GM18907 (cell line): ENCODE data around the gene HIVEP1.

Experiments used
- ATAC-seq: cut with Tn5 transposase; IDR thresholded peaks from one replicate; pipeline ENCODE4 v1.9.1; 2021; ENCODE audit warnings: mild to moderate bottlenecking, moderate library complexity; ENCODE audit not compliant: unreplicated experiment

Gene HIVEP1

DNA sequence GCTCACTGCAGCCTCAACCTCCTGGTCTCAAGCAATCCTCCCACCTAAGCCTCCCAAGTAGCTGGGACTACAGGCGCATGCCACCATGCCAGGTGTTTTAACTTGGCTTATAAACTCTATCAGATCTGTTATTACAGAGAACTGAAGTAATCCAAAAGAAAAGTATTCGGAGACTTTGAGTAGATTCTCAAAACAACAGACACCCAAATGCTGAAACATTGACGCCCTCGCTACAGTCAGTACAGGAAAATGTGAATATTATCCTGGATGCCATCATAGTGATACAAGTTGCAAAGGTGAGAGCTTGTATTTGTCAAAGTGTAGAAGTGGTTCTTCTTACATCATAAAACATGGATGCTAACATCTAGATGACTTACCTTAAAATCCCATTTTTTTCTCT, 169.4 kb downstream of the HIVEP1 start:
- no peak for ATAC-seq

DNA sequence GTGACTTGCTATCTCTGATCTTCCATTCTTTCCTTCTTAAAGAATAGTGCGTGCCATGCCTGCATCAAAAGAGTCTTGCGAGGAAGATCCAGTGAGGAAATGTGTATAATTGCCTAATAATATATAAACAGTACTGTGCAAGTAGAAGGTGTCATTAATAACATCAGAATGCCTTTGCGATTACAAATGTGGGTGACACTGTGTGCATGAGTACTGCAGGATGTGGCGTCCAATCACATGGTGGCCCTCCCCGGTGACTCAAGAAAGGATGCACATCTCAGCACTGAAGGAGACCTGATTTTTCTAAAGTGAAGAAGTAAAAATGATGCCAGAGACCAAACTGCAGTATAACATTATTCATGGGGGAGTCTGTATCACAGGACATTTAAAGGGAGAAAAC, 170.6 kb downstream of the HIVEP1 start:
- ATAC-seq, result no peak

- no peak for ATAC-seq
Measured at GRCh38 chr6:12185081-12185673, 173.1 kb downstream of the HIVEP1 start.

GRCh38 chr6:12186528-12186927, 174.4 kb downstream of the HIVEP1 start:
- no peak for ATAC-seq

DNA sequence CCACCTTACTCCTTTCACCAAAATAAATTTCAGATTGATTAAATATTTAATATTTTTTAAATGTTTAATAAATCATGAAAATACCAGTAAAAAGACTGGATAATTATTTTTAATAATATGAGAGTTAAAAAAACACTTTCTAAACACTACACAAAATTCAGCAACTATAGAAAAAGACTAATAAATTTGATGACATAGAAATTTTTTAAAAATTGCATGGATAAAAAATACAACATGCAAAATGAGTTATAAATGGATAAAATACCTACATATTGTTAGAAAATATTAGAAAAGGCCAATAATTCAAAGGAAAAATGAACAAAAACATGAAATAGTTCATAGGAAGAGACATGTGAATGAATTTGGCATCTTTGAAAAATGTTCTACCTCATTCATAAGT, 177.0 kb downstream of the HIVEP1 start:
- ATAC-seq, result no peak

DNA sequence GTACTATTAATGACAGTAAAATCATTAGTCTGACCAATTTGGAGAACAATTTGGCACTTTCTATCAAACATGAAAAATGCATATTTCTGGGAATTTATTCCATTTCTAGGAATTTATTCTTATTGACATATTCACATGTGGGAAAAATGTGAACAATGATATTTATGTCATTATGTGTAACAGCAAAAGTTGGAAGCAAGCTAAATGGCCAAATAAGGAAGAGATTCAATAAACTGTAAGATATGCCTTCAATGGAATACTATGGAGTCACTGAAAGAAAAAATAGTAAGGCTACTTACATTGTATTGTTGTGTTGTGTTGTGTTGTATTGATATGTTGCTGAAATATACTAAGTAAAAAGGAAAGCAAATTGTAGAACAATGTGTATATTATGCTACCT, 177.5 kb downstream of the HIVEP1 start:
- ATAC-seq, result no peak

DNA sequence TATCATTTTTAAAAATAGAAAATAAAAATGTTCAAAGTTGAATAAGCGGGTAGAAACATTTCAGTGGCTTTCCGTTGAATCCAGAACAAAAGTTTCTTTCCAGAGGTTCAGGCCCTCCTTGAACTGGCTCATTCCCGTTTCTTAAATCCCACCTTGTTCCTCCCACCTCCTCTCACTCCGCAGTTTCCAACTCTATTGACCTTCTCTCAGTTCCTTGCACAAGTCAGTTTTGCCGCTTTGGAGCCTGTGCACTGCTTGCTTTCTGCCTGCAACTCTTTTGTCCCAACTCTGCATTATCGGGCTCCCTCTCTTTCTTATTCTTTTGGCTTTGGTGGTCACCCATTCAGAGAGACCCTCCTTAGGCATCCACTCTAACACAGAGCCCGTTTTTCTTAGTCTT, 178.1 kb downstream of the HIVEP1 start:
- ATAC-seq, result no peak

DNA sequence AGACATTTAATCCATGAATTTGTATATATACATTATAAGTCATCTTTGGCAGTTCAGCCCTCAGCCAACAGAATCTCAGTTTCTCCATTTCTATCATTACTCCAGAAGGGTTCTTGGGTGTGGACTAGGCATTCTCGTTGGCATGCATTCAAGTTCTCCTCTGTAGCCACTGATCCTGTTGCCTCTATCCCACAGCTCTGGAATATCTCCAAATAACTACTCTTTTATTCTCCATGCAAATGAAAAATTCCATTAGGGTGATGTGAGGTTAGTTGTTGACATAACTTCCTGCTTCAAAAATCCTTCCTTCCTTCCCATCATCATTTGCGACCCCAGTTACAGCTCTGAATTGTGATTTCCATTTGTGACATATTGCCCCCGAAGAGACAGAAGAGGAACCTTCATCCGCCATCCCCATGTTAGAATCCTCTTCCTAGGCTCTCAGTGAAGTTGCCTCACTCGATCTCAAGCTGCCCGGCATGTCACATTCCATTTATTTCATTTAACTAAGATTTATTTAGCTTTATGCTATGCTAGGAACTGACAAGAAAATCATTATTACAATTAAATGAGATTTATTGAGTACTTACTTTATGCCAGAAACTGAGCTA, 184.3 kb downstream of the HIVEP1 start:
- ATAC-seq, result no peak

GRCh38 chr6:12198851-12199250, 186.7 kb downstream of the HIVEP1 start:
- ATAC-seq, result no peak

DNA sequence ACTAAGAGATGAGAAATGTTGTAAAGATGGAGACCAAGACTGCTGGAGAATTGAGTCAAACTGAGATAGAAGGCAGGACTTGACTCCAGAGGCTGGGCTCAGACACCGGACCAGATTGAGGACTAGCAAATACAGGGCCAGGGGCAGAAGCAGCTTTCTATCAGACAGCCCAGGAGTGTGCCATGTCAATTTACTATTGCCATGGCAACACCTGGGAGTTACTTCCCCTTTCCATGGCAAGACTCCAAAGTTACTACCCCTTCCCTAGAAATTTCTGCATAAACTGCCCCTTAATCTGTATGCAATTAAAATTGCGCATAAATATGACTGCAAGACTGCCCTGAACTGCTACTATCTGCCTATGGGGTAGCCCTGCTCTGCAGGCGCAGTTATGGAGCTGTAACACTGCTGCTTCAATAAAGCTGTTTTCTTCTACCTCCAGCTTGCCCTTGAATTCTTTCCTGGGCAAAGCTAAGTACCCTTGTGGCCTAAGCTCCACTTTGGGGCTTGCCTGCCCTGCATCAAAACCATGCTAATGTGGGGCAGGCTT, 188.0 kb downstream of the HIVEP1 start:
- ATAC-seq, result no peak

DNA sequence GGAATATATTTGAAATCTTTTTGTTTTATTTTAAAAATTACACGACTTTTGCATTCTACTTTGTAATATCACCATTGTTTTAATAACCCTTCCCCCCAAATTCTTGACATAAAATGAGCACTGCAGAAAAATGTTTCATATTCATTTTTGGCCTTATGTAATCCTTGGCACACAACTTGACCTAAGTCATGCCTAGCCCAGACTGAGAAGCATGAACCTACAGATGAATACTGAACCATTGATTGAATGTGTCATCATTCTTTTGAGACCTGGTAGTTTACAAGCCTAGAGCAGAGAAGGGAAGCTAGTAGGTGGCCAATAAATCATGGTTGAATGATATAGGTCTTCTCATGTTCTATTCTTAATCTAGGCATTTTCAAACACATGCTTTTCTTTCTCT, 188.6 kb downstream of the HIVEP1 start:
- ATAC-seq, result no peak

DNA sequence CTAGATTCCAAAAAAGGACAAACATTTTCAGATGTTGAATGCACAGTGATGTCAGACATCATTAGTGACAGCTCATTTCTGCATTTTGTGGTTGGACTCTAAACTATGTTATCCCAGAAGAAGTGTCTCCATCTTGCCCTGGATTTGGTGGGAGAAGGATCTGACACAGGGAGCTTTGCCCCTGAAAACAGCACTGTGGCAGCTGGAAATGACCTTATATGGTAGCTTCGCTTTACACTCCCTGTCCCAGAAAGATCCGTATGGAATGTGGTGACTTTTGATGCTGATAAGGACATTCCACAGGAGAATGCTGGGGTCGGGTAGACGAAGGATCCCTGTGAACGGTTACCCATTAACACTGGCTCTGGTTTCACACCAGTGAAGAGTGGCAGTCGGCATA, 190.9 kb downstream of the HIVEP1 start:
- ATAC-seq, result no peak

DNA sequence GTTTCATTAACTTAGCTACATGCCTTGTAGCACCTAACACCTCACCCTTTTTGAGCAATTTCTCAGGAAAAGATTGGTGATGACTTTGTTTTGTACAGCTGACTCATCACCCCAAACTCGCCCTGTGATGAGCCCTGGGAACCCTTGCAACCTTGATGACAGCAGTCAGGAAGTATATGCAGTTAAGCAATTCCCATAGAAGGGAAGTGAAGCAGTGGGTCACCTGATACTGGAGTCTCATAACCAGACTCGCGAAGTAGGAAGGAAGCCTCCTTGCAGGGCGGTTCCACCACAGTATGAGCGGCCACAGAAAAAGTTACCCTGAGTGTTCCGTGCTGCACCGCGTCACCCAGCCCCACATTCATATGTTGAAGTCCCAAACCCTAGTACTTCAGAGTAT, 196.1 kb downstream of the HIVEP1 start:
- no peak for ATAC-seq

DNA sequence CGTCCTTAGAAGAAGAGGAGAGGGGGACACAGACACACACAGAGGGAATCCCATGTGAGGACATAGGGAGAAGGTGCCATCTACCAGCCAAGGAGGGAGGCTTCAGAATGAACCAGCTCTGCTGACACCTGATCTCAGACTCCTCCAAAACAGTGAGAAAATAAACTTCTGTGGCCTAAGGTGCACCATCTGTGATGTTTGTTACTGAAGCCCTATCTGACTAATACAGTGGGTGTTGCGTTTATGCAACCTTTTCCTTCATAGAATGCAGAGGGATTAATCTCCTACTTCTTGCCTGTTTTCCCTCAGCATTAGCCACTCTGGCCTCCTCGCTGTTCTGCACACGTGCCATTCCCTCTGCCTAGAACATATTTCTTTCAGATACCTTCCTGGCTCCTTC, 196.6 kb downstream of the HIVEP1 start:
- no peak for ATAC-seq
